Fibroblast of skin of right biceps (primary cell): ENCODE data around the gene MLC1.
A peak's percentile ranks its signal among the peaks of the same experiment; 100 is the strongest.

Experiments
- DNase-seq: peaks from one replicate; pipeline ENCODE4 v3.0.0-alpha.2; 2013

The MLC1 gene

DNA sequence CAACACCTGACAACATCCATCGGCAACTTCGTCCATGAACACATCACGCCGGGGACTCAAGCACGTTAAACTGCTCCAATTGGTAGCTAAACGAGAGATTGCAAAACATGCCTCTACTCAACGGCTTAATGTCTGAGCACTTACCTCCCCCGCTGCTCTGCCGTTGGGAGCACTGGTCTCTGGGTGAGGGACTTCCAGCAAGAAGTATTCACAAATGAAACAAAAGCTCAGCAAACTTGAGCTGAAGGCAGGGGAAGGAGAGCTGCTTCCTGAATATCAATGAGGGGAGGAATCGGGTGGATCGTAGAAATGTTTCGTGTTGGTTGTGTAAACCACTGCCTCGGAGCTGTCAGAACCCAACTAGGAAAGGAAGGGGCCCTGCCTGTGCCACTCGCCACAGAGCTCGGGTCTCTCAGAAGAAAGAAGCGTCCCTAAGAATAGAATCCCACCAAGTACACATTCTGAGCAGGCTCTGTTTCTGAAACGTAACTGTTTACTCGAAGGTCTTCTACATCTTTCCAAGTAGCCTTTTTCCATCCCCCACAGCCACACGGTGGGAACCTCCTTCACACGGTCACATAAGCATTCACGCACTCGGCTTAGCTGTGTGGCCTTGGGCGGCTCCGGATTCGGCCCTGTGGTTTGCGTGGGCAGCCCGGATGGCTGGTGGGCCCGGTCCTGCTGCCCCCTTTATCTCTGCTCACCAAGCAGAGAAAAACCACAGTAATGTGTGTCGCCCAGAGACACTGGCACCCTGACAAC, at the start of gene MLC1:
Gene MLC1 (minus strand): TSS at position 216 of the 762 bp plus-strand sequence. CDS start 524 bp downstream, outside the sequence.
- DNase-seq = no peak

DNA sequence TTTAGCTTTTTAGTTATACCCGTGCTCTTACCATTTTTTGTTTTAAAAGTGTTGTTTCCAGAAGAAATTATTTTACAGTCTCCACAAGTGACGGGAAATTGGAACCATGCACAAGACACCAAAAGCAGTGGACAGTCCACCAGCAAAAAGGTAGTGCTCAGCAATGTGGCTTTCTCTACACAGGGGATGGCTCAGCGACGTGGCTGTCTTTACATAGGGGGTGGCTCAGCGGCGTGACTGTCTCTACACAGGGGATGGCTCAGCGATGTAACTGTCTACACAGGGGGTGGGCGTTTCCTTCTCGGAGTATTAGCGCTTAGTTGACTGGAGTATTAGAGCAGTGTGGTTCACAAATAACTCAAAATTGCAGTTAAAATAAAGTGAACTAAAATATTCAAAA, 49.3 kb upstream of the MLC1 start:
- DNase-seq = no peak

GRCh38 chr22:50131894-50132293, 46.7 kb upstream of the MLC1 start:
- DNase-seq = no peak

DNA sequence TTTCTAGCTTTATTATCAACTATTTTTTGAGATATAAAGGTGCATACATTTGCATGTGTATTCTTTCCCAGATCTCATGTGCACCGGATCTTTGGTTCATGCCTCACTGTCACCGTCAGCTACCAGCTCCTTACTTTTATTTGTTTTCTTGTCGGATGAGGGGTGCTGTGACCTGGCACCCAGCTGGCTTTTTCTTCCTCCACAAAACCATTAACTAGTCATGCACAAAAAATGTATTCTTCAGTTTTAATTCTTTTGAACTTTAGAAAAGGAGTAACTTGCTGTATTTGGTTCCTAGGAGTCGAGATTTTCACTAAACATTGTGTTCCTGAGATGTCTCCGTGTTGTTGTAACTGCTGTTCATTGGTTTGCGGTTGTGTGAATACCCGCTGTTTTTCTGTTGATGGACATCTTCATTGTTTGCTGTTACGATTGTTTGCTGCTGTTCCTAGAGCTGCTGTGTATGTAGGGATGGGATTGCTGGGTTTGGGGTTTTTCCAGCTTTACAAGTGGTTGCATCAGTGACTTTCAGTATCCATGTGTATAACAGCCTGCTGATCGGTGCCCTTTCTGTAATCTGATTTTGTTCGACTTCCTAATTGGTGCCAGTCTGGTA, 44.0 kb upstream of the MLC1 start:
- peak; percentile 21 for DNase-seq

DNA sequence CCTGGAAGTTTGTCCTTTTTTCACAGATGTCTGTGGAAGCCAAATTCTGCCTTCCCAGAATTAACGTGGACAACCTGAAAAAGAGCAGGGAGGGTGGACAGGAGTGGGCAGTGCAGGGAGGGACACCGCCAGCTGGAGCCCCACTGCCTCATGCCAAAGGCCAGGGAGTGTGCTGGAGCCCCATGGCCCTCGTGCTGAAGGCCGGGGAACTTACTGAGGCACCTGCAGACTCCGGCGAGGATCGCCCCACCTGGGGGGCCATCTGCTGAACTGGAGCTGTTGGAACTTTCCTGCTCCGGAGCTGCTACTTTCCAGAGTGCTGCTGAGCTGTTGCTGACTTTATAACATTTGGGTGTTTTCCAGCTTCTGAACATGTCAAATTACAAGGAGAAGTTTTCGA, 39.8 kb upstream of the MLC1 start:
- DNase-seq = no peak

DNA sequence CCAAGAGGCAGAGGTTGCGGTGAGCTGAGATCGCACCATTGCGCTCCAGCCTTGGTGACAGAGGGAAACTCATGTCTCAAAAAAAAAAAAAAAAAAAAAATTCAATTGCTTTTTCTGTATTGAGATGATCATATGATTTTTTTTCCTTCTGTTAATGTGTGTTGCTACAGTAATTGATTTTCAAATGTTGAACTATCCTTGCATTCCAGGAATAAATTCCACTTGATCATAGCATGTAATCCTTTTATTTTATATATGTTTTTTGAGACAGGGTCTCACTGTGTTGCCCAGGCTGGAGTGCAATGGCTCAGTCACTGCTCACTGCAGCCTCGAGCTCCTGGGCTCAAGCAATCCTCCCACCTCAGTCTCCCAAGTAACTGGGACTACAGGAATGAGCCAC, 37.9 kb upstream of the MLC1 start:
- no peak for DNase-seq

GRCh38 chr22:50121202-50121740, 36.0 kb upstream of the MLC1 start:
- no peak for DNase-seq

- DNase-seq = no peak
These were observed 34.6 kb upstream of the MLC1 start for GRCh38 chr22:50119768-50120251.

DNA sequence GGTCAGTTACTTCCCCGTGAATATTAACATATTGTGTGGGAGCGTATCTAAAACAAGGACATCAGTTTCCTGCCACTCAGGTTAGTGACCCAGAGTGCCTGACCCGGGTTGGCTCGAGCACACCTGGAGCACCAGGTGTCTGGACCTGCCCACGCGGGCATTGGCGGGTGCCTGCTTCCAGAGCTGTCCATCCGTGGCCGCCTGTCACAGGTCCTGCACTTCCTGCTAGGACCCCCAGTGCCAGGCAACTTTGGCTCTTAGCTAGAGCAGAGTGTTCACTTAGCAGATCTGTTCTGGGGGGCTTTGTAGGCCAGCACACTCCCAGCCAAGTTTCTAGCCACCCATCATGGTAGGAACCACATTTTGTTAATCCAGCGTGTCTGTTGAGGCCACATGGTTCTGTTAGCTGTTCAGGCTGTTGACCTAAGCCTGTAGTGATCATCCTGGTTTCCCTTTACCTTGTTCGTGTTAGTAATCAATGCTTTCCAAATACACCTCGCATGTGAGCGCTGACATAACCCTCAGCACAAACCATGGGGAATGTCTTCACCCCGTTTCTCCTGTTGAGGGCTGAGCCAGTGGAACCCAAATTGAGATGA, 34.0 kb upstream of the MLC1 start:
- DNase-seq = no peak

GRCh38 chr22:50118557-50119168, 33.4 kb upstream of the MLC1 start:
- peak; percentile 89 for DNase-seq

- DNase-seq = peak; percentile 19
These were observed 32.9 kb upstream of the MLC1 start for GRCh38 chr22:50118129-50118528.

DNA sequence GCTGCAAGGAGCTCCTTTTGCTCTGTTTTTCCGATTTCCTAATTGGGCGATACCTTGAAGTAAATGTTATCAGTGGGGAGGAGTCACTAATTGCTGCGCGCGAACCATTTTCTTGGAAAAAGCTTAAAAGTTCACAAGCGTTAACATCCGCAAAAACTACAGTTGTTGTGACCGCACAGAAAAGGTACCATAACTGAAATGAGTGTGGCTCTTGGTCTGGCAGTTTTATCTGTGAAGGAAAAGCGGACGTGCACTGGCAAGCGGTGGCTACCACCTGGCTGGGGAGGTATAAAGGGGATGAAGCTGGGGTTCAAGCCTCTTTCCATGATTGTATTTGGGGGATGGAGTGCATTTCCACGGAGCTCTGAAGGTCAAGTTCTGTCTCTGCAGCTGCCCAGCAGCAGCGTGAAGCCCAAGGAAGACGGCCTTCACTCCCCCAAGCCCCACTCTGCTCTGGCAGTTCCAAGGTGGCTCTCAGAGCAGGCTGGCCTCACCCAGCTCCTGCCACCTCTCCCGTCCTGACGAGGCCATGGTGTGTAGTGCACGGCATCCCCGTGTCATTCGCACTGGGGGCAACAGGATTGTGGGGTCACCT, 32.0 kb upstream of the MLC1 start:
- no peak for DNase-seq

GRCh38 chr22:50115693-50116092, 30.5 kb upstream of the MLC1 start:
- no peak for DNase-seq

DNA sequence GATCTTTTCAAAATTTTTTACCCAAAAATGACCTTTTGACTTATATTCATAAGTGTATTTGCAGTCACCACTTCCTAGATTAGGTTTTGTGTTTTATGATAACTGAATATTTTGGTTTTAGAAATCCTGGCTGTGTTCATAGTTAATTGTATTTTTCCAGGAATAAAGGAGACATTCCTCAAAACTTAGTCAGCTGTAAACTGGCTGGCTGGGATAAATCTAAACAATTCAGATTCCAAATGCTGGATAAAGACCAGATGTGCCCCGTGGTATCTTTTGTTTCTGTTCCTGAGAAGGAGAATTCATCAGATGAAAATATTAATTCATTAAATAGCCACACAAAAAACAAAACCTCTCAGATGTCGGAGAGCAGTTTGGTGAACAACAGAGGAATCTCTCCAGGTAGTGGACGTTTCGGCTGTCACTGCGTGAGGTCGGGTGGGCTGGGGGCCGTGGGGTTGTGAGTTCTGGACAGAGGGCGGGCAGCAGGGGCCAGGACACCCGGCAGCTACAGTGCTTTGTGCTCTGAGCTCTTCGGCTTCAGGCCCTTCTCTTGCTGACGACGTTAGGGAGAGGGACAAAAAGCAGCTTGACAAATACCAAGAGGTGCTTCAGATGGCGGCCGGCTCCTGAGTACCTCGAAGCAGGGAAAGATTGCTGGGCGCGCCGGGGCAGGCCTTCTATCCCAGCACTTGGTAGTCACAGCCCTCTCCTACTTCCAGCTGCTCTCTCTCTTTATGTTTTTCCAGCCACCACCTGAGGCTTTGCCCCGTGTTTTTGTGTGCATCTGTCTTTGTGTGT, 29.2 kb upstream of the MLC1 start:
- peak; percentile 85 for DNase-seq

DNA sequence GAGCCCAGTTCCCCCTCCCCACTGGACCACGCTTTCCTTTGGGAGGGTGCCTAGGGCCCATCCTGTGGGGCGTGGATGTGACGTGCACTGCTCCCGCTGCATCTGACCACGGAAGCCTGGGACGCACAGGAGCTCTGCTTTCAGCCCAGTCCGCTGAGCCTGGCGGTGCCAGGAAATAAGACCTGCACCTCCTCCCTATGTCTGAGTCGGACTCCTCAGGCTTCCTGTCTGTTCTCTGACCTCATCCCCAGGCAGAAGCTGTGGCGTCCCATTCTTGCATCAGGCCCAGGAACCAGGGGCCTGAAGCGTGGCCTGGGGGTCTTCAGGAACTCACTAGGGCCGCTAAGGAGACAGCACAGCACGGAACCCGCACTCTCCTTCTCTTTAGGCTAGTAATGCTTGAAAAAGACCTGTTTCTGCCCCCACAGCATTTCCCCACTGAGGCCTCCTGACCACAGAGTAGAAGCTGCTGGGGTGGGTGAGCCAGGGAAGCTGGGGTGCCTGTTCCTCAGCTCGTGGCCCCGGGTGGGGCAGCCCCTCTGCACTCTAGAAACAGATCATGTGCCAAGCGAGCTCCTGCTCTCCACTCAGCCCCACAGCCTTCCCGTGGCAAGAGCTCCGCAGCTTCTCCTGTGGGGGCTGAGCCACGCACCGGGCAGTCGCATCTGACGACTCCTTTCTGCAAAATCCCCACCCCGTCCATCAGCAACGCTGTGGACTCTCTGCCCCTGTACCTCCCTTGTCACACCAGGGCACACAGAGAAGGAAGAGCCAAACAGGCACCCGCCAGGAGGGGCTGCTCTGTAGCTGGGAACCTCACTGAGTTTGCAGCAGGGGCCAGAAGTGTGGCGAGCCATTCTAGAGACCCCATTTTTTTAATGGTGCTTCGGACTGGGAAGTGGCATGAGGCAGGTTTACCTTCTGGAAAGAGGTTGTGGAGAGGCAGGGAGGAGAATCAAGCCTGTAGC, 27.2 kb upstream of the MLC1 start:
- DNase-seq = peak; percentile 89

GRCh38 chr22:50111056-50111455, 25.8 kb upstream of the MLC1 start:
- DNase-seq = no peak

DNA sequence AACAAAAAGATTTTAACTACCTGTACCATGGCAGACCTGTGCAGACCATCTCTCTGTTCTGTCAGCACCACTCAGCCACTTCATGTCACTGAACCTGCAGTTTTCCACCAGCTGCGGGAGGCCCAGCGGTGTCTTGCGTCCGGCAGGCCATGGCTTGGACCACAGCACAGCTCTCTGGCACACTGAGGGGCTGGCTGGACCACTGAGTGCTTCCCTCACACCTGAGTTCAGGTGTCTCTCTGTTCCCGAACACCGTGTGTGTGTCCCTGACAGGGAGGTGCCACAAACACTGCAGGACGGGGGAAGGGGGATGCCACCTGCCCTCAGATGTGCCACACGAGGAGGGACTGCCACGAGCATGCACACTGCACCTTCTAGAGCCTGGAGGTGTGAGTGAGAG, 22.3 kb upstream of the MLC1 start:
- no peak for DNase-seq

GRCh38 chr22:50105208-50106100, 20.2 kb upstream of the MLC1 start:
- peak; percentile 61 for DNase-seq

DNA sequence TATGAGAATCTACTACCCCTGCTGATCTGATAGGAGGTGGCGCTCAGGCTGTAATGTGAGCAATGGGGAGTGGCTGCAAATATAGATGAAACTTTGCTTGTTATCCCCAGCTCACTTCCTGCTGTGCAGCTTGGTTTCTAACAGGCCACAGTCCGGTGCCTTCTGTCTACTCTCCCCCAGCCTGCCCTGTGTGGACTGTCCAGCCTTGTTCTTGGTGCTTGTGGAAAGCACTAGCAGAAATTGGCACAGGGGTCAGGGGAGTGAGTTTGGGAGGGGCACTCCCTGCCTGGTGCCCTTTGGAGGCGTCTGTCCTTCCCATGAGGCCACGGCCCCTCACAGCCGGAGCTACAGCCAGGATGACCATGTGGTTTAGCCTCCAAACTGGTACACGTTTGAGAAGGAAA, 18.9 kb upstream of the MLC1 start:
- no peak for DNase-seq

- no peak for DNase-seq
These were observed 17.7 kb upstream of the MLC1 start for GRCh38 chr22:50102946-50103345.
